ENCODE measurements around the gene ACBD6.

- TF ChIP-seq CTCF (conservative IDR thresholded peaks at IDR 0.05 in 1 of 2, IDR thresholded peaks at IDR 0.05 in 1 of 2; ENCODE audit: extremely low read depth in 1 of 2, insufficient read depth in 1 of 2, low read depth in 1 of 2, low read length in 2 of 2) (no peak), EZH2 (IDR thresholded peaks at IDR 0.05; ENCODE audit: borderline replicate concordance, low read length) (no peak)
These were observed 43.6 kb downstream of the ACBD6 start for GRCh38 chr1:180458807-180459206.

All from mammary epithelial cell (primary cell).